ES-I3 (cell line): ENCODE data around the gene FAM50B.

ENCODE experiments used
- H3K36me3 ChIP-seq: 2 replicates; pipeline ENCODE4 v1.6.1; 2013; ENCODE audit warnings: mild to moderate bottlenecking, low read length, control low read depth, moderate library complexity; ENCODE audit not compliant: insufficient read depth
- H3K4me1 ChIP-seq: 2 replicates; pipeline ENCODE4 v1.6.1; 2013; ENCODE audit warnings: mild to moderate bottlenecking, control low read depth, low read length; ENCODE audit not compliant: insufficient read depth
- H3K9ac ChIP-seq: 2 replicates; pipeline ENCODE4 v1.6.1; 2013; ENCODE audit warnings: low read depth, mild to moderate bottlenecking, low read length, moderate library complexity
- H3K9me3 ChIP-seq: 2 replicates; pipeline ENCODE4 v1.6.1; 2013; ENCODE audit warnings: mild to moderate bottlenecking, low read length, moderate library complexity; ENCODE audit not compliant: control insufficient read depth, insufficient read depth

The FAM50B gene

GRCh38 chr6:3869284-3869631, 20.1 kb downstream of the FAM50B start:
- Histone ChIP-seq H3K9ac (no peak overlapping the region), H3K36me3 (no peaks in the 10 kb centered on the region), H3K4me1 (peaks cover 6% of the 10 kb centered on the region; the same call in 1 of the 2 replicates), H3K9me3 (no peaks in the 10 kb centered on the region)

DNA sequence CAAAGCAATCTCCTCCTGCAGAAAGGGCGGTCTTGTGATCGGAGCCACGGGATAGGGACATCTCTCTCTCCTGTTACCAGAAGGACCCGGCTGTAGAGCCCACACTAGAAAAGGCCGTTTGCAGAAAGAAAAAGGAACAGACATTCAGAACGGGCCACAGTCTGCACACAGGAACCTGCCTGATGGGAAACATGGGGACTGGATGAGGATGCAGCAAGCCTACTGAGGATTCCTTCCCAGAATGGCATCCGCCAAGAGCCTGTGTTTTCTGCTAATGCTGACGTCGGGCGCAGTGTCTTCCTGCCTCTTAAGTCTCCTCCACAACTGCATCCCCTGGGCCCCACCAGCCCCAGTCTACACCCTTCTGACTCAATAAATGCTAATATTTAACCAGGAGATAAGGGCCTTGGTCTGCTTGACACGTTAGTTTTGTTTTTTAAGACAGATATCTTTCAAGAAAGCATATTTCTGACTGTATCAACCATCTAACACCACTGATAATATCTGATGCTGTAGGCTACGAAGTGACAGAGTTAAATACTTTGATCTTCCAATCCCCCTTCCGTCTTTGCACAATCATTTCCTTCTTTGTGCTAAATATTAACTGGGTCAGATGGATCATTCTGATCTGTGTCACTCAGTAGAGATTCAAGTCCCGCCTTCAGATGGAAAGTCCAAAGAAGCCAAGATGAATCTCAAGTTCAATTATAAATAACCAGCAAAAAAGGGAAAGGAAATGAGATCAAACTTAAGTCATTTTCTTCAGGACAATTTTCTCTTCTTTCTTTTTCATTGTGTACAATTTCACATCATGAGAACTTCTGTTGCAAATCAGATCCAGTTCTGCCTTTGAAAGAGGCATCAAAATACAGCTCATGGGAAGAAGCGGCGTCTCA, 20.7 kb downstream of the FAM50B start:
- no peaks in the 10 kb centered on the region for H3K9me3 ChIP-seq
- H3K36me3 ChIP-seq, result no peaks in the 10 kb centered on the region
- H3K4me1 ChIP-seq, result peaks cover 6% of the 10 kb centered on the region; the same call in 1 of the 2 replicates
- no peak overlapping the region for H3K9ac ChIP-seq

DNA sequence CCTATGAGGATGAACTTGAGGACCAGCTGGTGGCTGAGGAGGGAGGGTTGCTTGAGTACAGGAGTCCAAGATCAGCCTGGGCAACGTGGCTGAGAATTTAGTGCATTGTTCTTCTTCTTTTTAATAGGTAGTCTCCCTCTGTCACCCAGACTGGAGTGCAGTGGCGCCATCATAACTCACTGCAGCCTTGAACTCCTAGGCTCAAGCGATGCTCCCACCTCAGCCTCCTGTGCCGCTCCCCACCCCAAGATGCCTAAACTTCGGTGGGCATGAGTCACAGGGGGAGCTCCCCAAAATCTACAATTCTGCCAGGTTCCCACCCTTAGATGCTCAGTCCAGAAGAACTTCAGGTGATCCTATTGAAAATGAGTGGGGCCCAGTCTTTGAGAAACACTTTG, 21.4 kb downstream of the FAM50B start:
- H3K4me1 ChIP-seq, result peaks cover 6% of the 10 kb centered on the region; the same call in 1 of the 2 replicates
- no peaks in the 10 kb centered on the region for H3K36me3 ChIP-seq
- no peak overlapping the region for H3K9ac ChIP-seq
- no peaks in the 10 kb centered on the region for H3K9me3 ChIP-seq

DNA sequence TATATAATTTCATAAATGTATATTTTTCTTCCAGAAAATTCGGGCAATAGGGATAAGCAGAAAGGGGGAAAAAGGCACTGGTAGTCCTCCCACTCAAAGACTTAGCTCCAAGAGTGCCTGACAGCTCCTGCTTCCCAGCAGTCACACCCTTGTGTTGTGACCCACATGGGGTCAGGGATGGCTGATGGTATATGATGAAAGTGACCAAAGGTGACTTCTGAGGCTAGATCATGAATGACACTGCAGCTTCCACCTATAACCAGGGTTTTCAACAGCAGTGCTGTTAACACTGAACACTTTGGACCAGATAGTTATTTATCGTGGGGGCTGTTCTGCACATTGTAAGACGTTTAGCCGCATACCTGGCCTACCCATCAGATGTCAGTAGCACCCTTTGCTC, 22.3 kb downstream of the FAM50B start:
- Histone ChIP-seq H3K9ac (no peak overlapping the region), H3K36me3 (no peaks in the 10 kb centered on the region), H3K4me1 (peaks cover 6% of the 10 kb centered on the region; the same call in 1 of the 2 replicates), H3K9me3 (no peaks in the 10 kb centered on the region)

DNA sequence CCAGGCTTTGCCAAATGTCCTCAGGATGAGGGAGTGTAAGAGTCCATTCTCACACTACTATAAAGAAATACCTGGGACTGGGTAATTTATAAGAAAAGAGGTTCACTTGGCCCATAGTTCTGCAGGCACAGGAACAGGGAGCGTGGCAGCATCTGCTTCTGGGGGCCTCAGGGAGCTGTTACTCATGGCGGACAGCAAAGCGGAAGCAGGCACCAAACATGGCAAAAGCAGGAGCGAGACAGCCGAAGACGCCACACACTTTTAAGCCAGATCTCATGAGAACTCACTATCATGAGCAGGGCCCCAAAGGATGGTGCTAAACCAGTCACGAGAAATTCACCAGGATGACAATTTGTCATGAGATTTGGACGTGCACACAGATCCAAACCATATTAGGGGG, 22.8 kb downstream of the FAM50B start:
- Histone ChIP-seq H3K9me3 (no peaks in the 10 kb centered on the region), H3K9ac (no peak overlapping the region), H3K4me1 (peaks cover 6% of the 10 kb centered on the region; the same call in 1 of the 2 replicates), H3K36me3 (no peaks in the 10 kb centered on the region)

- peaks cover 6% of the 10 kb centered on the region; the same call in 1 of the 2 replicates for H3K4me1 ChIP-seq
- no peaks in the 10 kb centered on the region for H3K36me3 ChIP-seq
- no peak overlapping the region for H3K9ac ChIP-seq
- H3K9me3 ChIP-seq, result no peaks in the 10 kb centered on the region
These were observed 23.2 kb downstream of the FAM50B start for GRCh38 chr6:3872370-3872854.

DNA sequence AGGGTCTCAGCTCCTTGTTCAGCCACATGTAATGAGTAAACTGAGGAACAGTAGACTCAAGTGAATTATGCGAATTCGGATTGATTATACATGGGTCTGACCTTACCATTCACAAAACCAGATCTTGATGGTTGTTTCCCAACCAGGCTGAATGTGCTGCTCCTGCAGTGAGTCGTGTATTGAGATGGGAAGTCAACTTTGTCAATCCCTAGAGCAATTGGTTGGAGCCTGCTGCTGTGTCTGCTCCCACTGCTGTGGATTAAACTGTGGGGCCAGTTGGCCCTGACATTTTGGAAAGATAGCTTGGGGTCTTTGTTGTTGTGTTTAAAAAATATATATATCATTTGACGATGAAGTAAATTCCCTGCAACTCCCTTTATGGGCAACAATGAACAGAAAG, 23.9 kb downstream of the FAM50B start:
- H3K9ac ChIP-seq, result no peak overlapping the region
- no peaks in the 10 kb centered on the region for H3K9me3 ChIP-seq

DNA sequence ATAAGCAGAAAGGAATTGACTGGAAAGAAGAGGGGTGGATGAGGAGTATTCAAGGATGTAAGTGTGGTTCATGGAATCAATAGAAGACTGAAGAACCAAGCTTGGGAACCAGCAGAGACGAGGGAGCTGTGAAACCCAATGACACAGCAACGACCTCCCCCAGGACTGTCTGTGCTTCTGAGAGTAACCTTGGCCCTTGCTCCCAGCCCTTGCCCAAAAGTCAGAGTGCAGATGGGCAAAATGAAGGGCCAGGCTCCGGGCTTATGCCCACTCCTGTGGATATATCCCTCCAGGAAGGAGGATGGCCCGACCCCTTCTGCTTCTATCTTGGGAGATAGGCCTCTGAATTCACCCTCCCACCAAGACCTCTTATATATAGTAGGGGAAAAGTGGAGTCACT, 24.9 kb downstream of the FAM50B start:
- Histone ChIP-seq H3K36me3 (no peaks in the 10 kb centered on the region), H3K9ac (no peak overlapping the region), H3K4me1 (no peaks in the 10 kb centered on the region), H3K9me3 (no peaks in the 10 kb centered on the region)

More for the DNA sequence above, 23.9 kb downstream of the FAM50B start:
- no peaks in the 10 kb centered on the region for H3K36me3 ChIP-seq
- H3K4me1 ChIP-seq, result peaks cover 6% of the 10 kb centered on the region; the same call in 1 of the 2 replicates

GRCh38 chr6:3875486-3875885, 26.3 kb downstream of the FAM50B start:
- no peaks in the 10 kb centered on the region for H3K9me3 ChIP-seq
- no peaks in the 10 kb centered on the region for H3K36me3 ChIP-seq
- H3K9ac ChIP-seq, result no peak overlapping the region
- H3K4me1 ChIP-seq, result no peaks in the 10 kb centered on the region

- Histone ChIP-seq H3K36me3 (no peaks in the 10 kb centered on the region), H3K9ac (no peak overlapping the region), H3K9me3 (no peaks in the 10 kb centered on the region), H3K4me1 (no peaks in the 10 kb centered on the region)
These were observed 26.9 kb downstream of the FAM50B start for GRCh38 chr6:3876101-3876500.

GRCh38 chr6:3876866-3877265, 27.7 kb downstream of the FAM50B start:
- Histone ChIP-seq H3K9ac (no peak overlapping the region), H3K36me3 (no peaks in the 10 kb centered on the region), H3K4me1 (no peaks in the 10 kb centered on the region), H3K9me3 (0 out of 2 replicates have a peak, but pooled peaks cover 4% of the 10 kb centered on the region)

DNA sequence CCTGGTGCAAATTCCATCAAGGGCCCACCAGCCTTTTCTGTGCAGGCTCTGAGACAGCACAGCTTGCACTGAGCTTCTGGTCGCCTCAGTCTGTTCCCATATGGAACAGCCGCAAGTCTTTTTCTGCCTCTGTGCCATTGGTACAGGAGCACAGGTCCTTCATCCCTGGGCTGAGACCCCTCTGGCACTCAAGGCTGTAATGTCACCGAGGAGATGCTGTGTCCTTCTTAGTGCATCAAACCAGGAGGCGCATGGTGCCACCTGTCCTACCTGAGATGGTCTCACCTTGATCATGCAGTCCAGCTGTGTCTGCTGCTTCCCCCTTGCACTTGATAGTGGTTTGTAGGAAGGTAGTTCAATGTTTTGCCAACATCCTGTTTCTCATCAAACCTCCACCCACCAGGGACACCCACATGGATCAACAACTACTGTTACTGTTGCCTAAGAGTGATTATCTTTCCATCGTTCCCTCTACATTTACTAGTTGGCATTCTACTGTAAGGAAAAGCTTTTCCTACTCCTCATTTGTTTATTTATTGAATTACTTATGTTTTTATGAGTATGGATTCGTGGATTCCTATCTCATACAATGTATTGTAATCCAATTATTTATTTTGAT, 29.0 kb downstream of the FAM50B start:
- Histone ChIP-seq H3K4me1 (no peaks in the 10 kb centered on the region), H3K9ac (no peak overlapping the region), H3K9me3 (0 out of 2 replicates have a peak, but pooled peaks cover 4% of the 10 kb centered on the region), H3K36me3 (no peaks in the 10 kb centered on the region)

DNA sequence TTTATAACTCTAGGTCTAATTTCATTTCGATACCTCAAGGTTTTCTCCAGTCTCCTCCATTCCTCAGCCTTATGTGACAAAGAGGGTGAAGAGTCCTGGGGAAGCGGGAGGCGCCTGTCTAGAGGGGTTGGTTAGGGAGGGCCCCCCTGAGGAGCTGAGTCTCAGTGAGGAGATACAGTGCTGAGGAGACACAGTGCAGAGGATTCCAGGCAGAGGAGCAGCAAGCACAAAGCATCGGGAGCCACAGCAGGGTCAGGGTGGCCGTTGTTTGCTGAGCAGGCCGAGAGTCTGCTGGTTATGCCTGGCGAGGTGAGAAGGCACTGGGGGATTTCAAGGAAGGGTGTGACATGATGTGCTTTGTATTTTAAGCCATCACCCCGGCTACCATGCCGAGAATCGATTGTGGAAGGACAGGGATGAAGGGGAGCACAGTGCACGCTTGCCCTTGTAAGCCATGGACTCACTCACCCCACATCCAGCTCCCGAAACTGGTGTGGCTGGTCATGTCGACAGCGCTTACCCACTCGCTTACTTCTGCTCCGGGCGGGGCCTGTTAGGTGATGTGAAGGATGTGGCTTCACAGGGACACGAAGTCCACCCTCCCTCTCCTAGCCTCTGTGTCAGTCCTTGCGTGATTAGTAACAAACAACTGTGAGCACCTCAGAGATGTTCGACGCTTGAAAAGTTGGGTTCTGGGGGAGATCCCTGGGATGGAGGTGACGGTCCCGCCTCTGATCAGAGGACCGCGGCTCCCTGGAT, 30.2 kb downstream of the FAM50B start:
- H3K9me3 ChIP-seq, result 0 out of 2 replicates have a peak, but pooled peaks cover 4% of the 10 kb centered on the region
- no peaks in the 10 kb centered on the region for H3K4me1 ChIP-seq
- H3K9ac ChIP-seq, result no peak overlapping the region
- no peaks in the 10 kb centered on the region for H3K36me3 ChIP-seq

GRCh38 chr6:3881711-3882421, 32.7 kb downstream of the FAM50B start:
- H3K4me1 ChIP-seq, result no peaks in the 10 kb centered on the region

More at GRCh38 chr6:3881711-3882421, 32.7 kb downstream of the FAM50B start:
- no peaks in the 10 kb centered on the region for H3K36me3 ChIP-seq
- H3K9ac ChIP-seq, result no peak overlapping the region
- H3K9me3 ChIP-seq, result 0 out of 2 replicates have a peak, but pooled peaks cover 4% of the 10 kb centered on the region
